Osteocyte (in vitro differentiated cells): Measurements from ENCODE around the gene FN1. TPM values are rescaled to one million over a fixed set of nuclear protein-coding genes. Genes with fewer than 3 reads are reported as not detected.

ENCODE experiments used
- DNase-seq: peaks from one replicate; pipeline ENCODE4 v3.0.0; 2021; ENCODE audit warnings: mixed read lengths; ENCODE audit not compliant: unreplicated experiment; ENCODE audit errors: extremely low spot score
- H3K27ac Mint-ChIP-seq: one replicate; pipeline ENCODE4 v1.8.0; 2021; ENCODE audit warnings: mild to moderate bottlenecking, mixed read lengths; ENCODE audit not compliant: unreplicated experiment
- H3K27me3 Mint-ChIP-seq: one replicate; pipeline ENCODE4 v1.8.0; 2021; ENCODE audit warnings: mixed read lengths; ENCODE audit not compliant: unreplicated experiment
- H3K36me3 Mint-ChIP-seq: one replicate; pipeline ENCODE4 v1.8.0; 2021; ENCODE audit warnings: mixed read lengths; ENCODE audit not compliant: unreplicated experiment
- H3K4me1 Mint-ChIP-seq: one replicate; pipeline ENCODE4 v1.8.0; 2021; ENCODE audit warnings: mixed read lengths; ENCODE audit not compliant: unreplicated experiment
- H3K4me3 Mint-ChIP-seq: one replicate; pipeline ENCODE4 v1.8.0; 2021; ENCODE audit warnings: mild to moderate bottlenecking, moderate library complexity, mixed read lengths; ENCODE audit not compliant: unreplicated experiment
- H3K9me3 Mint-ChIP-seq: one replicate; pipeline ENCODE4 v1.8.0; 2021; ENCODE audit warnings: mixed read lengths; ENCODE audit not compliant: unreplicated experiment
- CTCF ChIP-seq: fragments of 200-600 bp; sonication (generic); IDR thresholded peaks from 2 replicates; pipeline ENCODE4 v1.5.0; 2021; ENCODE audit warnings: antibody characterized with exemption, mild to moderate bottlenecking, moderate library complexity
- total RNA-seq: library from RNA; stranded (reverse); gene quantifications from 2 replicates; pipeline ENCODE4 v1.2.1, GENCODE V29; 2021

FN1 gene
- total RNA-seq, 1 donor from 2014 or later = 16,854 TPM

DNA sequence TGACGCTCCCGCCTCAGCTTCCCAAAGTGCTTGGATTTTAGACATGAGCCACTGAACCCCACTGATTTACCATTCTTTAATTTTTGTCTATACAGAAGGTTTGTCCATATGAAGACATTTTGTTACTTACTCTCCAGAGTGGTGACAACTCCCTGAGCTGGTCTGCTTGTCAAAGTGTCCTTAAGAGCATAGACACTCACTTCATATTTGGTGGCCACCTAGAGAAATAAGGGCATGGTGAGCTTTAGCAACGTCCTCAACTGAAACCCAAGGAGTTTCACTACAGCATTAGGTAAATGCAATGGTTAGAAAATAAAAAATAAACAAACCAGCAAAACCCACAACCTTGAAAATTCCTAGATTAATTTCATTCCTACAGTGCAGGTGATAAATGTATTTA, 57.8 kb downstream of the FN1 start:
- Mint-ChIP-seq H3K9me3 (no peaks in the 10 kb centered on the region), H3K27ac (peak overlapping the region; percentile 64), H3K36me3 (peaks cover 91% of the 10 kb centered on the region), H3K4me1 (peaks cover 55% of the 10 kb centered on the region), H3K4me3 (no peak overlapping the region), H3K27me3 (no peaks in the 10 kb centered on the region)
- no peak for DNase-seq
- TF ChIP-seq CTCF = no peak

DNA sequence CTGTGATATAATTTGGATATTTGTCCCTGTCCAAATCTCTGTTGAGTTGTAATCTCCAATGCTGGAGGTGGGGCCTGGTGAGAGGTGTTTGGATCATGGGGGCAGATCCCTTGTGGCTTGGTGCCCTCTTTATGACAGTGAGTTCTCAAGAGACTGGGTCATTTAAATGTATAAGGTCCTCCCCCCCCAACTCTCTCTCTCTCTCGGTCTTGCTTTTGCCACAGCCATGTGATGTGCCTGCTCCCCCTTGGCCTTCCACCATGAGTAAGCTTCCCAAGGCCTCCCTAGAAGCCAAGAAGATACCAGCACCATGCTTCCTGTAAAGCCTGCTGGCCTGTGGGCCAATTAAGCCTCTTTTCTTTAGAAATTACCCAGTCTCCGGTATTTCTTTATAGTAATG, 58.6 kb downstream of the FN1 start:
- no peak for DNase-seq
- no peaks in the 10 kb centered on the region for H3K27me3 Mint-ChIP-seq
- TF ChIP-seq CTCF = no peak
- no peaks in the 10 kb centered on the region for H3K9me3 Mint-ChIP-seq
- no peak overlapping the region for H3K4me3 Mint-ChIP-seq
- peak overlapping the region; percentile 69 for H3K27ac Mint-ChIP-seq
- peaks cover 49% of the 10 kb centered on the region for H3K4me1 Mint-ChIP-seq
- peaks cover 87% of the 10 kb centered on the region for H3K36me3 Mint-ChIP-seq

GRCh38 chr2:215376103-215376780, 59.6 kb downstream of the FN1 start:
- Mint-ChIP-seq H3K4me3 (no peak overlapping the region), H3K27ac (peak overlapping the region; percentile 84), H3K9me3 (no peaks in the 10 kb centered on the region), H3K27me3 (no peaks in the 10 kb centered on the region), H3K4me1 (peaks cover 49% of the 10 kb centered on the region), H3K36me3 (peaks cover 85% of the 10 kb centered on the region)
- no peak for DNase-seq
- TF ChIP-seq CTCF = no peak

DNA sequence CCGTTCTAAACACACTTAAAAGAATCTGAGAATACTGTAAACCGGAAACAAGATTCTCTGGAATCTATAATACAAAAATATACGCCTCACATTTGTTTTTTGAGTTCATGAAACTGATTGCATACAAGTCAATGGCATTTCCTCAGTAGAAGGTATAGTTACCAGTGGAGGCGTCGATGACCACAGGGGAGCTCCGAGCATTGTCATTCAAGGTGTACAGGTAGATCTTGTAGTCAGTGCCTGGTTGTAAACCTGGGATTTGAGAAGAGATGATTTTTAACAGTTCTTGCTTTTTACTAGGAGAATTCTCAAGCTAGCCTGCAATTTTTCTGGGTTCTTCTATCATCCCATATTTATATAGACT, 60.4 kb downstream of the FN1 start:
- Mint-ChIP-seq H3K27me3 (no peaks in the 10 kb centered on the region), H3K4me3 (no peak overlapping the region), H3K4me1 (peaks cover 49% of the 10 kb centered on the region), H3K9me3 (no peaks in the 10 kb centered on the region), H3K36me3 (peaks cover 85% of the 10 kb centered on the region), H3K27ac (peak overlapping the region; percentile 84)
- no peak for DNase-seq
- no peak for TF ChIP-seq CTCF

DNA sequence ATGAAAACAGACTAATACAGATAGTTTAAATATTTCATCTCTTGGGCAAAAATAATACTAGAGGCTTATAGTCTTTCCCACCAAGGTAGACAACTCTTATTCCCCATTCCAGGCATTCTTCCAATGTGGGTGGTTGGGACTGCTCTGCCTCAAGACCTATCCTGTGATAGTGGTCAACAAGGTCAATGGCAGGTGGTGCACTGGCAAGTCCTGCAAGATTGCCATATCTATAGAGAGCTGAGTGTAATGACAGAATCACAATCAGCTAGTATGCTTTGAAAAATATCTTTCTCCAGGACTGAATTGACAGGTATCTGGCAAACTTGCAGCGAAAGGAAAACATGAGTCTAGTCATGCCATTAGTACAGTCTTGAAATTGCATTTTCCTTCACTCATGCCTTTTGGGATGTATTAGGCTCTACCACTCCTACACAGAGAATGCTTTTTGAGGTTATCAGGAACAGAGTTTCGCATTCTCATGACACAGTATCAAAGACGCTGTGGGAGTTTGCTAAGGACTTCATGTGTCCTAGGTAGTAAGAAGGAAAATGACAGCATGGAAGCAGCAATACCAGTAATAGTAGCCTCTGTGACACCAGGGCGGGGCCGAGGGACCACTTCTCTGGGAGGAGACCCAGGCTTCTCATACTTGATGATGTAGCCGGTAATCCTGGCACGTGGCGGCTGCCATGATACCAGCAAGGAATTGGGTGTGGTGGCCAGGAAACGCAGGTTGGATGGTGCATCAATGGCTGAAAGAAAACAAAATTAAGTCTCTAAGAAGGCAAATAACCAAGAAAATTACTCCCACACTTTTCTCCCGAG, 61.0 kb downstream of the FN1 start:
- Mint-ChIP-seq H3K4me3 (no peak overlapping the region), H3K9me3 (no peaks in the 10 kb centered on the region), H3K27ac (peak overlapping the region; percentile 84), H3K27me3 (no peaks in the 10 kb centered on the region), H3K36me3 (peaks cover 85% of the 10 kb centered on the region), H3K4me1 (peaks cover 51% of the 10 kb centered on the region)
- TF ChIP-seq CTCF = no peak
- DNase-seq = no peak
